CD14-positive monocyte (primary cell): ENCODE data around the gene REPIN1. TPM values are rescaled to one million over a fixed set of nuclear protein-coding genes. Genes with fewer than 3 reads are reported as not detected.

ENCODE experiments used
- DNase-seq, 3 donors: peaks; one replicate each; pipeline ENCODE4 v3.0.0-alpha.2; 2011 to 2022
- H2AFZ ChIP-seq: 2 replicates; pipeline ENCODE4 v1.6.0; 2012; ENCODE audit warnings: mild to moderate bottlenecking, low read depth, low read length, inconsistent platforms; ENCODE audit not compliant: insufficient read depth, poor library complexity, severe bottlenecking
- H3K27ac ChIP-seq, 2 donors: 1 replicate in 1 of 2; 2 replicates in 1 of 2; pipeline ENCODE4 v1.5.1; 2012 to 2013; ENCODE audit warnings: low read length in 2 of 2, control low read depth in 1 of 2, inconsistent platforms in 1 of 2, low read depth in 1 of 2, mild to moderate bottlenecking in 1 of 2
- H3K27me3 ChIP-seq, 2 donors: one replicate each; pipeline versions ENCODE4 v1.6.0 to v1.6.1; 2011 to 2013; ENCODE audit warnings: low read length in 2 of 2; ENCODE audit not compliant: control insufficient read depth in 2 of 2, insufficient read depth in 2 of 2
- H3K36me3 ChIP-seq, 2 donors: replicated peaks in 1 of 2; 1 replicate in 1 of 2; 2 replicates in 1 of 2; pipeline versions ENCODE4 v1.5.1 to v1.6.1; 2012 to 2013; ENCODE audit warnings: low read length in 2 of 2, control low read depth in 1 of 2, inconsistent platforms in 1 of 2, mild to moderate bottlenecking in 1 of 2; ENCODE audit not compliant: insufficient read depth in 2 of 2, control insufficient read depth in 1 of 2
- H3K4me1 ChIP-seq, 2 donors: 1 replicate in 1 of 2; 2 replicates in 1 of 2; pipeline versions ENCODE4 v1.5.1 to v1.6.1; 2012 to 2013; ENCODE audit warnings: low read length in 2 of 2, control low read depth in 1 of 2, inconsistent platforms in 1 of 2, mild to moderate bottlenecking in 1 of 2, moderate library complexity in 1 of 2; ENCODE audit not compliant: insufficient read depth in 2 of 2, control insufficient read depth in 1 of 2
- H3K4me2 ChIP-seq: replicated peaks from 2 replicates; pipeline ENCODE3; 2012; ENCODE audit warnings: low read length, moderate library complexity, mild to moderate bottlenecking; ENCODE audit not compliant: poor library complexity, severe bottlenecking; ENCODE audit errors: extremely low read depth
- H3K4me3 ChIP-seq, 3 experiments: fragments of 200-600 bp in 1 of 3; sonication (generic) in 1 of 3; replicated peaks in 1 of 3; 1 replicate in 2 of 3; 2 replicates in 1 of 3; pipeline ENCODE4 v1.5.1; 2011 to 2013; ENCODE audit warnings: low read length in 3 of 3, mild to moderate bottlenecking in 3 of 3, control low read depth in 2 of 3, low read depth in 2 of 3, inconsistent platforms in 1 of 3, moderate library complexity in 1 of 3
- H3K79me2 ChIP-seq: 2 replicates; pipeline ENCODE4 v1.6.0; 2012; ENCODE audit warnings: mild to moderate bottlenecking, control low read depth, inconsistent platforms, low read length, moderate library complexity; ENCODE audit not compliant: insufficient read depth
- H3K9ac ChIP-seq: 2 replicates; pipeline ENCODE4 v1.6.0; 2017; ENCODE audit warnings: low read length, mild to moderate bottlenecking; ENCODE audit not compliant: insufficient read depth, poor library complexity, severe bottlenecking
- H3K9me3 ChIP-seq, 2 donors: replicated peaks in 1 of 2; 1 replicate in 1 of 2; 2 replicates in 1 of 2; pipeline versions ENCODE4 v1.5.1 to v1.6.1; 2012 to 2013; ENCODE audit warnings: low read length in 2 of 2, control low read depth in 1 of 2; ENCODE audit not compliant: control insufficient read depth in 1 of 2, insufficient read depth in 1 of 2
- H4K20me1 ChIP-seq: 2 replicates; pipeline ENCODE4 v1.6.0; 2012; ENCODE audit warnings: mild to moderate bottlenecking, low read length, control low read depth, moderate library complexity; ENCODE audit not compliant: insufficient read depth
- H3K27ac Mint-ChIP-seq, 7 donors: one replicate each; pipeline ENCODE4 v1.8.0; 2020; ENCODE audit warnings: mild to moderate bottlenecking in 7 of 7, mixed read lengths in 7 of 7, moderate library complexity in 6 of 7, inconsistent platforms in 2 of 7
- H3K27me3 Mint-ChIP-seq, 3 donors: one replicate each; pipeline ENCODE4 v1.8.0; 2021 to 2022; ENCODE audit warnings: low read depth in 3 of 3, mild to moderate bottlenecking in 3 of 3, mixed read lengths in 3 of 3, moderate library complexity in 3 of 3, inconsistent platforms in 1 of 3
- H3K36me3 Mint-ChIP-seq, 2 donors: one replicate each; pipeline ENCODE4 v1.8.0; 2020; ENCODE audit warnings: mixed read lengths in 2 of 2, inconsistent platforms in 1 of 2, mild to moderate bottlenecking in 1 of 2
- H3K4me1 Mint-ChIP-seq: one replicate; pipeline ENCODE4 v1.8.0; 2020; ENCODE audit warnings: mild to moderate bottlenecking, mixed read lengths
- H3K4me3 Mint-ChIP-seq, 2 donors: one replicate each; pipeline ENCODE4 v1.8.0; 2020; ENCODE audit warnings: mild to moderate bottlenecking in 2 of 2, mixed read lengths in 2 of 2, moderate library complexity in 1 of 2
- H3K9me3 Mint-ChIP-seq, 7 donors: one replicate each; pipeline ENCODE4 v1.8.0; 2020 to 2022; ENCODE audit warnings: mixed read lengths in 7 of 7, mild to moderate bottlenecking in 6 of 7, moderate library complexity in 6 of 7, inconsistent platforms in 2 of 7
- CTCF ChIP-seq: fragments of 200-600 bp; IDR thresholded peaks from one replicate; pipeline ENCODE4 v1.8.0; 2022; ENCODE audit warnings: antibody characterized with exemption, mild to moderate bottlenecking
- WGBS: methylation state at CpG from one replicate; pipeline ENCODE4 v1.1.5; 2013; ENCODE audit warnings: missing lambda C conversion rate; ENCODE audit not compliant: insufficient coverage; 5-methylcytosine and 5-hydroxymethylcytosine counted together
- intact Hi-C, 2 donors: fragments of 100-400 bp; cut with micrococcal nuclease; formaldehyde crosslinking; loops; one replicate each; pipeline versions ENCODE4 v1.15.0 to v1.15.1; 2023
- polyA plus RNA-seq, 3 donors: library from polyadenylated mRNA; depleted of rRNA in 1 of 3; unstranded in 2 of 3; stranded (reverse) in 1 of 3; fragments of 300-500 nt in 2 of 3; fragments of >200 nt in 1 of 3; fragmentation: Illumina TruSeq in 2 of 3; gene quantifications; 1 replicate in 2 of 3; 2 replicates in 1 of 3; pipeline ENCODE4 v1.2.3, GENCODE V29; 2012 to 2021

REPIN1 gene
- polyA plus RNA-seq, 3 donors = 32.7 to 42.9 (median 39.0) TPM

DNA sequence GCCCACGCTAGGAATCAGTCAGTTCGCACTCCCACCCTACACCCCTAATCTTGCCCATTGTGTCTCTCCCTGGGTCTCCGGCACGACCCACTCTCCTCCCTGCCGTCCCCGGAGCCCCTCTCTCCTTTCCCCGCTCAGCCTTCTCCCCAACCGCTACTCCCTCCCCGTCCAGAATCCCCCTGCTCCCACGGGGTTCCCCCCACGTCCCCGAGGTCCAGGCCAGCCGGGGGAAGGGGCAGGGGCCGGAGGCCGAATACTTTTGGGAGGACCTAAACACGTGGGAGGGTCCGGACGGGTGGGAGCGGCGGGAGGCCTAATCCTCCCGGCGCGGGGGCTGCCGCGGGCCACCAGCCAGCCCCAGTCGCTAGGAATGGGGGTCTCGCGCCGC is 27.8 kb upstream of the REPIN1 start:
- no peak for DNase-seq
- Mint-ChIP-seq H3K27ac (no peak overlapping the region), H3K4me1 (peaks cover 12% of the 10 kb centered on the region), H3K36me3 (peaks cover 5 to 8% of the 10 kb centered on the region in 2 donors), H3K4me3 (peak overlapping the region; percentile 43 to 81), H3K9me3 (peaks cover 0 to 33% (median 15%) of the 10 kb centered on the region in 7 donors), H3K27me3 (peaks cover 40 to 52% (median 44%) of the 10 kb centered on the region in 3 donors)
- no peaks in the 10 kb centered on the region for H3K79me2 ChIP-seq
- peaks cover 10 to 22% of the 10 kb centered on the region in 2 donors for H3K9me3 ChIP-seq
- intact Hi-C loops = loop anchor here in 1 of 2 donors (10.0 kb wide), 1 partner anchor 54 kb away; no protein-coding TSS in a partner anchor
- H2AFZ ChIP-seq = no peak overlapping the region
- TF ChIP-seq CTCF = no peak
- no peaks in the 10 kb centered on the region for H4K20me1 ChIP-seq
- no peaks in the 10 kb centered on the region for H3K36me3 ChIP-seq
- no peak overlapping the region for H3K9ac ChIP-seq
- peaks cover 27 to 42% of the 10 kb centered on the region in 2 donors for H3K27me3 ChIP-seq
- no peak overlapping the region for H3K27ac ChIP-seq
- no peak overlapping the region for H3K4me3 ChIP-seq
- no peak overlapping the region for H3K4me2 ChIP-seq
- peaks cover 6 to 12% of the 10 kb centered on the region in 2 donors for H3K4me1 ChIP-seq
- WGBS = 17% methylated on average over 27 of the region's 29 CpGs

GRCh38 chr7:150341263-150342120 is 27.1 kb upstream of the REPIN1 start, which contains the start of gene RARRES2:
RARRES2 (minus strand) TSS chr7:150341629; CDS start chr7:150340609, 1,020 bp downstream.
- Histone ChIP-seq H3K27me3 (peaks cover 27 to 42% of the 10 kb centered on the region in 2 donors), H2AFZ (no peak within 1 kb of the TSS), H3K9ac (no peak within 1 kb of the TSS), H3K9me3 (peaks cover 10 to 22% of the 10 kb centered on the region in 2 donors), H3K4me1 (peaks cover 6 to 12% of the 10 kb centered on the region in 2 donors), H3K4me2 (no peak within 1 kb of the TSS), H4K20me1 (no peaks in the 10 kb centered on the region), H3K79me2 (no peaks in the 10 kb centered on the region), H3K4me3 (no peak within 1 kb of the TSS), H3K36me3 (no peaks in the 10 kb centered on the region), H3K27ac (no peak within 1 kb of the TSS)
- no peak for DNase-seq
- TF ChIP-seq CTCF = no peak
- H3K27ac Mint-ChIP-seq = no peak within 1 kb of the TSS
- H3K9me3 Mint-ChIP-seq = peaks cover 0 to 33% (median 15%) of the 10 kb centered on the region in 7 donors
- H3K27me3 Mint-ChIP-seq = peaks cover 40 to 58% (median 44%) of the 10 kb centered on the region in 3 donors
- intact Hi-C loops = loop anchor here in 1 of 2 donors (10.0 kb wide), 1 partner anchor 53 kb away; no protein-coding TSS in a partner anchor
- H3K4me3 Mint-ChIP-seq = peak within 1 kb of the TSS; percentile 43 to 81
- WGBS = 39% methylated on average over 43 of the region's 49 CpGs
- H3K4me1 Mint-ChIP-seq = peaks cover 14% of the 10 kb centered on the region
- H3K36me3 Mint-ChIP-seq = peaks cover 5 to 8% of the 10 kb centered on the region in 2 donors
